HG02763 (cell line): ENCODE measurements around the gene TMEM248.
"Not testable (repeated sequence)": the region's sequence is repeated elsewhere in the genome, so short reads cannot be mapped to it uniquely, and the experiment has no call there.

Experiments used
- ATAC-seq: cut with Tn5 transposase; IDR thresholded peaks from one replicate; pipeline ENCODE4 v1.9.1; 2021; ENCODE audit warnings: mild to moderate bottlenecking, moderate library complexity; ENCODE audit not compliant: unreplicated experiment

TMEM248 gene

GRCh38 chr7:66995050-66995776, 74.2 kb downstream of the TMEM248 start, which contains the start of gene SBDS:
TSS of gene SBDS (minus strand) at chr7:66995586. CDS start at chr7:66995417, 169 bp downstream.
- ATAC-seq = peak; percentile 64

- ATAC-seq = peak; percentile 87
Observed at GRCh38 chr7:66996444-66997191, 75.6 kb downstream of the TMEM248 start, which contains the start of gene TYW1. TSS of gene TYW1 (plus strand) at chr7:66996833. CDS start at chr7:66996979, 146 bp downstream.

- not testable (repeated sequence) for ATAC-seq
Observed at GRCh38 chr7:67000601-67001258, 79.7 kb downstream of the TMEM248 start.

- not testable (repeated sequence) for ATAC-seq
Observed at GRCh38 chr7:67004145-67004544, 83.1 kb downstream of the TMEM248 start.

GRCh38 chr7:67006965-67007364, 85.9 kb downstream of the TMEM248 start:
- ATAC-seq = no peak
